SH-SY5Y (cell line): Measurements from ENCODE around the gene IL1RL2.

ENCODE experiments used
- GATA2 ChIP-seq: IDR thresholded peaks from 2 replicates; pipeline ENCODE4 v1.6.1; 2011; ENCODE audit warnings: mild to moderate bottlenecking, low read depth, low read length
- GATA3 ChIP-seq: IDR thresholded peaks from 2 replicates; pipeline ENCODE4 v1.6.1; 2011; ENCODE audit warnings: low read depth, mild to moderate bottlenecking, low read length, moderate library complexity

DNA sequence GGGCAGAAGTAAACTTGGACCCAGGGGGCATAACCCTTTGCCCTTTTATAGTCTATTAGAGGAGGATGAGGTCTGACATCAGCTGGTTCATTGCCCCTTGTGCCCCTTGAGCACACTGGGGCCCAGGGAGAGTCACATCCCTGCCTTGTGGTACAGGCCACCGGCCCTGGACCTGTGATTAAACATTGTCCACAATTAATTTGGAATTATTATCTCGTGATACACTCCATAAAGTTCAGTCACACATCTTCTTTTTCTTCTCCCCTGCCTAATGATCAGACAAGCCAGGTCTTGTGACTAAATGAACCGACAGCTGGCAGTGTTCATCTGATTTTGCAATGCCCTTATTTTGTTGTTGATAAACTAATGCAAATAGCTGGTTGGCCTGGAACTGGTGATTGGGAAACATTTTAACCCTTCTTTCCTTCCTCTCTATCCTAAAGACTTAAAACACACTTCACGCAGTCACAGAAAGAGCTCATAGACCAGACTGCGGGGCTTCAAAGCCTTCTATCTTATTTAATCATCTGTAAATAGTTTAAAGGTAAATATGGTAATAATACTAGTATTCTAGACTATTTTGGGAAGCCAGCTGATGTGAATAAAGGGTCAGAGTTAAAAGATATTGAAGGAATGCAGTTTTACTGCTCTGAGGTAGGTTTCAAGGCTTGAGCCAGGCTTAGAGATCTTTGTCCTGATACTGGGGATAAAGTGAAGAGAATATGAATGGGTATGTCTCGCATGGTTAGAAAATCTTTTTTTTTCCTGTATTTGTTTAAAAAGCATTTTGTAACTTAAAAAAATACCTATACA is 30.9 kb upstream of the IL1RL2 start:
- TF ChIP-seq GATA3 (no peak), GATA2 (no peak)
